Mesendoderm (in vitro differentiated cells): Measurements from ENCODE around the gene PCDHGA11.
"Not testable (repeated sequence)": the region's sequence is repeated elsewhere in the genome, so short reads cannot be mapped to it uniquely, and the experiment has no call there.

Experiments
- DNase-seq: peaks from one replicate; pipeline ENCODE4 v3.0.0; 2013
- H2AK5ac ChIP-seq: 2 replicates; pipeline ENCODE4 v1.6.1; 2013; ENCODE audit warnings: low read length, inconsistent platforms
- H2BK120ac ChIP-seq: 2 replicates; pipeline ENCODE4 v1.6.1; 2013; ENCODE audit warnings: low read depth, mild to moderate bottlenecking, low read length, moderate library complexity, mixed read lengths
- H2BK15ac ChIP-seq: replicated peaks from 2 replicates; pipeline ENCODE4 v1.6.1; 2013; ENCODE audit warnings: low read depth, mild to moderate bottlenecking, moderate library complexity
- H2BK5ac ChIP-seq: 2 replicates; pipeline ENCODE4 v1.6.1; 2013; ENCODE audit warnings: low read length, inconsistent platforms
- H3K18ac ChIP-seq: 2 replicates; pipeline ENCODE4 v1.6.1; 2013; ENCODE audit warnings: mild to moderate bottlenecking, low read length, mixed read lengths
- H3K23ac ChIP-seq: one replicate; pipeline ENCODE4 v1.6.1; 2013; ENCODE audit warnings: low read length
- H3K27ac ChIP-seq: 2 replicates; pipeline ENCODE4 v1.5.1; 2013; ENCODE audit warnings: low read depth, mild to moderate bottlenecking, inconsistent platforms, low read length, moderate library complexity
- H3K27me3 ChIP-seq: 2 replicates; pipeline ENCODE4 v1.6.1; 2013; ENCODE audit warnings: low read length, control low read depth, mild to moderate bottlenecking, inconsistent platforms; ENCODE audit not compliant: insufficient read depth, poor library complexity
- H3K36me3 ChIP-seq: 2 replicates; pipeline ENCODE4 v1.6.1; 2013; ENCODE audit warnings: low read length, inconsistent platforms; ENCODE audit not compliant: control insufficient read depth, insufficient read depth
- H3K4ac ChIP-seq: one replicate; pipeline ENCODE4 v1.6.1; 2013; ENCODE audit warnings: low read depth, mild to moderate bottlenecking, low read length, moderate library complexity
- H3K4me1 ChIP-seq: 2 replicates; pipeline ENCODE4 v1.6.1; 2013; ENCODE audit warnings: low read depth, low read length, inconsistent platforms; ENCODE audit not compliant: control insufficient read depth
- H3K4me2 ChIP-seq: 2 replicates; pipeline ENCODE4 v1.6.1; 2013; ENCODE audit warnings: low read length
- H3K4me3 ChIP-seq: 2 replicates; pipeline ENCODE4 v1.5.1; 2013; ENCODE audit warnings: mild to moderate bottlenecking, low read length
- H3K56ac ChIP-seq: one replicate; pipeline ENCODE4 v1.6.1; 2013; ENCODE audit warnings: low read length
- H3K79me1 ChIP-seq: 2 replicates; pipeline ENCODE4 v1.6.1; 2013; ENCODE audit warnings: low read length, inconsistent platforms
- H3K79me2 ChIP-seq: 2 replicates; pipeline ENCODE4 v1.6.1; 2013; ENCODE audit warnings: mild to moderate bottlenecking, low read length; ENCODE audit not compliant: control insufficient read depth, insufficient read depth
- H3K9ac ChIP-seq: 2 replicates; pipeline ENCODE4 v1.6.1; 2013; ENCODE audit warnings: low read length, inconsistent platforms
- H4K5ac ChIP-seq: one replicate; pipeline ENCODE4 v1.6.1; 2013; ENCODE audit warnings: low read length
- H4K8ac ChIP-seq: one replicate; pipeline ENCODE4 v1.6.1; 2013; ENCODE audit warnings: low read depth, mild to moderate bottlenecking, control low read depth, low read length, moderate library complexity
- WGBS: extraction: QIAGEN DNeasy Blood & Tissue Kit; methylation state at CpG from one replicate; pipeline ENCODE4 v1.1.7; 2013; ENCODE audit warnings: low lambda C conversion rate, missing lambda C conversion rate; ENCODE audit not compliant: insufficient coverage; ENCODE audit errors: extremely low coverage; 5-methylcytosine and 5-hydroxymethylcytosine counted together

PCDHGA11 gene

GRCh38 chr5:141382469-141383294 is 38.2 kb upstream of the PCDHGA11 start, which contains the start of gene PCDHGA7:
PCDHGA7 (plus strand) TSS chr5:141382742; CDS start chr5:141382900, 158 bp downstream.
- DNase-seq: no peak
- Histone ChIP-seq H3K23ac (no peak within 1 kb of the TSS), H3K36me3 (no peaks in the 10 kb centered on the region), H3K4me3 (no peak within 1 kb of the TSS), H2BK5ac (no peak within 1 kb of the TSS), H3K27me3 (no peaks in the 10 kb centered on the region), H3K18ac (no peak within 1 kb of the TSS), H3K79me2 (no peaks in the 10 kb centered on the region), H3K4me2 (no peak within 1 kb of the TSS), H4K5ac (no peak within 1 kb of the TSS), H4K8ac (no peak within 1 kb of the TSS), H3K9ac (no peak within 1 kb of the TSS), H2BK15ac (no peak within 1 kb of the TSS), H3K79me1 (no peaks in the 10 kb centered on the region), H2BK120ac (no peak within 1 kb of the TSS), H3K4me1 (no peaks in the 10 kb centered on the region), H3K4ac (no peak within 1 kb of the TSS), H2AK5ac (no peak within 1 kb of the TSS), H3K27ac (no peak within 1 kb of the TSS), H3K56ac (no peak within 1 kb of the TSS)
- WGBS: no CpG with 5 or more reads among the region's 37 CpGs

DNA sequence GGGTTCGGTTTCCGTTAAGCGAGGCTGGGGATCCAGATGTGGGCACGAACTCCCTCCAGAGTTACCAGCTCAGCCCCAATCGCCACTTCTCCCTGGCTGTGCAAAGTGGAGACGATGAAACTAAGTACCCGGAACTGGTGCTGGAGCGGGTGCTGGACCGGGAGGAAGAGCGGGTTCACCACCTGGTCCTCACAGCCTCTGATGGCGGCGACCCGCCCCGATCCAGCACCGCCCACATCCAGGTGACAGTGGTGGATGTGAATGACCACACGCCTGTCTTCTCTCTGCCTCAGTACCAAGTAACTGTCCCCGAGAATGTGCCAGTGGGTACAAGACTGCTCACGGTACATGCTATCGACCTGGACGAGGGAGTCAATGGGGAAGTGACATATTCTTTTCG is 37.5 kb upstream of the PCDHGA11 start:
- DNase-seq: no peak
- Histone ChIP-seq H2AK5ac (no peak overlapping the region), H3K36me3 (no peaks in the 10 kb centered on the region), H3K4ac (no peak overlapping the region), H3K27ac (no peak overlapping the region), H4K8ac (no peak overlapping the region), H2BK15ac (no peak overlapping the region), H3K4me3 (no peak overlapping the region), H2BK120ac (no peak overlapping the region), H3K23ac (no peak overlapping the region), H3K27me3 (no peaks in the 10 kb centered on the region), H3K9ac (no peak overlapping the region), H3K79me2 (no peaks in the 10 kb centered on the region), H3K4me2 (no peak overlapping the region), H3K4me1 (no peaks in the 10 kb centered on the region), H3K79me1 (no peaks in the 10 kb centered on the region), H2BK5ac (no peak overlapping the region), H3K56ac (no peak overlapping the region), H4K5ac (no peak overlapping the region), H3K18ac (no peak overlapping the region)
- no CpG with 5 or more reads among the region's 21 CpGs for WGBS

DNA sequence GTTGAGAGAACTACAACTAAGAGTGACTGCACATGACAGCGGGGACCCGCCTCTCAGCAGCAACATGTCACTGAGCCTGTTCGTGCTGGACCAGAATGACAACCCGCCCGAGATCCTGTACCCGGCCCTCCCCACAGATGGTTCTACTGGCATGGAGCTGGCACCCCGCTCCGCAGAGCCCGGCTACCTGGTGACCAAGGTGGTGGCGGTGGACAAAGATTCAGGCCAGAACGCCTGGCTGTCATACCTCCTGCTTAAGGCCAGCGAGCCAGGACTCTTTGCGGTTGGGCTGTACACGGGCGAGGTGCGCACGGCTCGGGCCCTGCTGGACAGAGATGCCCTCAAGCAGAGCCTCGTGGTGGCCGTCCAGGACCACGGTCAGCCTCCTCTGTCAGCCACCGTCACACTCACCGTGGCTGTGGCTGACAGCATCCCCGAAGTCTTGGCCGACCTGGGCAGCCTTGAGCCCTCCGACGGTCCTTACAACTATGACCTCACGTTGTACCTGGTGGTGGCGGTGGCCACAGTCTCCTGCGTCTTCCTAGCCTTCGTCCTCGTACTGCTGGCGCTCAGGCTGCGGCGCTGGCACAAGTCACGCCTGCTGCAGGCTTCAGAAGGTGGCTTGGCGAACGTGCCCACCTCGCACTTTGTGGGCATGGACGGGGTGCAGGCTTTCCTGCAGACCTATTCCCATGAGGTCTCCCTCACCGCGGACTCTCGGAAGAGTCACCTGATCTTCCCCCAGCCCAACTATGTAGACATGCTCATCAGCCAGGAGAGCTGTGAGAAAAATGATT is 36.2 kb upstream of the PCDHGA11 start:
- Histone ChIP-seq H3K79me1 (no peaks in the 10 kb centered on the region), H3K23ac (no peak overlapping the region), H3K4me3 (no peak overlapping the region), H2BK120ac (no peak overlapping the region), H2BK15ac (no peak overlapping the region), H3K4me1 (no peaks in the 10 kb centered on the region), H3K4me2 (no peak overlapping the region), H3K18ac (no peak overlapping the region), H4K8ac (no peak overlapping the region), H3K36me3 (no peaks in the 10 kb centered on the region), H3K79me2 (no peaks in the 10 kb centered on the region), H3K56ac (no peak overlapping the region), H2BK5ac (no peak overlapping the region), H3K4ac (no peak overlapping the region), H3K9ac (no peak overlapping the region), H4K5ac (no peak overlapping the region), H2AK5ac (no peak overlapping the region), H3K27me3 (no peaks in the 10 kb centered on the region), H3K27ac (no peak overlapping the region)
- DNase-seq: no peak
- WGBS: no CpG with 5 or more reads among the region's 43 CpGs

DNA sequence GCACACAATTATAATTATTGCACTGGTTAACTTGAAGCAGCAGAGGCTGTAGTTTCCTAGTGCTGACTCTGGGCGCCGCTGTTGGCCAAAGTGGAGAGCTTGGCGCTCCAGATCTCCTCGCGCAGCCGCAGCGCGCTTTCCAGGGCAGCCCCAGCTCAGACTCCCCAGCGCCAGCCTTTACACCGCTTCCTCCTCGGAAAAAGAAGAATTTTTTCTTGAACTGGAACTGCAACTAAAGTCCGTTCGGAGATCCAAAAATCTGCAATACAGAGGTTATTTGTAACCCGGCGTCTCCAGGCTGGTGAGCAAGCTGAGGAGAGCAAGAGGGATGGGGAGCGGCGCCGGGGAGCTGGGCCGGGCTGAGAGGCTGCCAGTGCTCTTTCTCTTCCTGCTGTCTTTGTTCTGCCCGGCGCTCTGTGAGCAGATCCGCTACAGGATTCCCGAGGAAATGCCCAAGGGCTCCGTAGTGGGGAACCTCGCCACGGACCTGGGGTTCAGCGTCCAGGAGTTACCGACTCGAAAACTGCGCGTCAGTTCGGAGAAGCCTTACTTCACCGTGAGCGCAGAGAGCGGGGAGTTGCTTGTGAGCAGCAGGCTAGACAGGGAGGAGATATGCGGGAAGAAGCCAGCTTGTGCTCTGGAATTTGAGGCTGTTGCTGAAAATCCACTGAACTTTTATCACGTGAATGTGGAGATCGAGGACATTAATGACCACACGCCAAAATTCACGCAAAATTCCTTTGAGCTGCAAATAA is 33.1 kb upstream of the PCDHGA11 start, which contains the start of gene PCDHGB4:
Gene PCDHGB4, plus strand, starts transcription at position 142 of the 755 bp plus-strand sequence. Its CDS starts 187 bp downstream, at position 329.
- H3K9ac ChIP-seq, H4K8ac ChIP-seq, H3K4ac ChIP-seq, H3K23ac ChIP-seq, H3K79me2 ChIP-seq, H2AK5ac ChIP-seq, H3K4me2 ChIP-seq, H3K4me3 ChIP-seq, H4K5ac ChIP-seq, H3K4me1 ChIP-seq, H2BK120ac ChIP-seq, H2BK5ac ChIP-seq, H3K56ac ChIP-seq, H3K18ac ChIP-seq, H3K27me3 ChIP-seq, H3K36me3 ChIP-seq, H3K27ac ChIP-seq, H3K79me1 ChIP-seq, H2BK15ac ChIP-seq: not testable (repeated sequence)
- WGBS: no CpG with 5 or more reads among the region's 40 CpGs
- peak; percentile 65 for DNase-seq

- Histone ChIP-seq H2BK5ac (no peak overlapping the region), H3K4me1 (no peaks in the 10 kb centered on the region), H3K79me1 (no peaks in the 10 kb centered on the region), H2BK15ac (no peak overlapping the region), H4K8ac (no peak overlapping the region), H3K79me2 (no peaks in the 10 kb centered on the region), H3K27me3 (no peaks in the 10 kb centered on the region), H2BK120ac (no peak overlapping the region), H3K56ac (no peak overlapping the region), H2AK5ac (no peak overlapping the region), H3K27ac (no peak overlapping the region), H3K9ac (no peak overlapping the region), H3K4me2 (no peak overlapping the region), H3K18ac (no peak overlapping the region), H4K5ac (no peak overlapping the region), H3K4me3 (no peak overlapping the region), H3K36me3 (no peaks in the 10 kb centered on the region), H3K4ac (no peak overlapping the region), H3K23ac (no peak overlapping the region)
- whole genome bisulfite sequencing: no CpG with 5 or more reads among the region's 10 CpGs
- DNase-seq: no peak
These were observed 32.2 kb upstream of the PCDHGA11 start for GRCh38 chr5:141388661-141389060.
